ENCODE measurements around the gene DMAP1.

- TF ChIP-seq CTCF (conservative IDR thresholded peaks at IDR 0.05; ENCODE audit: low read depth, low read length) = no peak
- TF ChIP-seq EZH2 (IDR thresholded peaks at IDR 0.05; ENCODE audit: borderline replicate concordance, low read depth, low read length, poor library complexity, severe bottlenecking) = no peak
Observed at GRCh38 chr1:44244986-44245385, 31.7 kb downstream of the DMAP1 start.

All from A673 (cell line).